OCI-M1 (cell line): ENCODE results near the gene CEP41.

Experiments
- DNase-seq: peaks from one replicate; lab custom pipeline; 2025; lab: John Stamatoyannopoulos, UW

CEP41 gene

DNA sequence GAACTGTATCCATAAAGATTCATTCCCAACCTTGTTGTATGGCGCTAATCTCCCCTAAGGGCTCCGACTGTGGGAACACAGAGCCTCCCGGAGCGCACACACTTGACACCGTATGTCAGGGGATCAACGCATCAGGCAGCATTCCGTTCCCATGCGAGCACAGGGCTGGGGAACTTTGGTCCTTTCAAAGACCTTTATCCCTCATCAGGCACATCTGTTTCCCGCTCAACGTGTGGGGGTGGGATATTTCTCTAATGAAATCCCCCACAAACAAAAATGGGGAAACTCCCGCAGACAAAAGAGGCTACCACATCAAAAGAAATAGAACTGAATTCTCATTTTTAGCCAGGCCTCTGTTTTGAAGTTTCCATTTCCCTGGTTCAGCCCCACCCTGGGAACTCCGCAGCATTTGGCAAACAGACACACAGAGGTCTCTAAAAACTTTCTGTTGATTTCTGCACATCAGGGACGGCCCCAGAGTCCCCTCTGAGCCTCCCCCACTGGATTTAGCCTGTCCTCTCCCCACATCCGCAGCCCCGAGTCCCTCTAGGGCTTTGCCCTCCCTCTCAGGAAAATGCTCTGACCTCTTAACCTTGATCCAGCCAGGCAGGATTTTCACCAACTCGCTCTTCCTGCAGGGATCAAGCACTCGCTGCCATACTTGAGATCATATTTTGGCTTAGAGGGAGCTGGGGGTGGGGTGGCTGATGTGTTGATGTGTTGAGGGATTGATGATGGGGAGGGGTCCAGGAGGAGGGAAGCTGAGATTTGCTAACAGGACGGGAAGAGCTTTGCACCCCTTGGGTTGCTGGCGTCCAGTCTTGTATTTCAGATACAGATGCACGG is 89.6 kb downstream of the CEP41 start:
- no peak for DNase-seq

DNA sequence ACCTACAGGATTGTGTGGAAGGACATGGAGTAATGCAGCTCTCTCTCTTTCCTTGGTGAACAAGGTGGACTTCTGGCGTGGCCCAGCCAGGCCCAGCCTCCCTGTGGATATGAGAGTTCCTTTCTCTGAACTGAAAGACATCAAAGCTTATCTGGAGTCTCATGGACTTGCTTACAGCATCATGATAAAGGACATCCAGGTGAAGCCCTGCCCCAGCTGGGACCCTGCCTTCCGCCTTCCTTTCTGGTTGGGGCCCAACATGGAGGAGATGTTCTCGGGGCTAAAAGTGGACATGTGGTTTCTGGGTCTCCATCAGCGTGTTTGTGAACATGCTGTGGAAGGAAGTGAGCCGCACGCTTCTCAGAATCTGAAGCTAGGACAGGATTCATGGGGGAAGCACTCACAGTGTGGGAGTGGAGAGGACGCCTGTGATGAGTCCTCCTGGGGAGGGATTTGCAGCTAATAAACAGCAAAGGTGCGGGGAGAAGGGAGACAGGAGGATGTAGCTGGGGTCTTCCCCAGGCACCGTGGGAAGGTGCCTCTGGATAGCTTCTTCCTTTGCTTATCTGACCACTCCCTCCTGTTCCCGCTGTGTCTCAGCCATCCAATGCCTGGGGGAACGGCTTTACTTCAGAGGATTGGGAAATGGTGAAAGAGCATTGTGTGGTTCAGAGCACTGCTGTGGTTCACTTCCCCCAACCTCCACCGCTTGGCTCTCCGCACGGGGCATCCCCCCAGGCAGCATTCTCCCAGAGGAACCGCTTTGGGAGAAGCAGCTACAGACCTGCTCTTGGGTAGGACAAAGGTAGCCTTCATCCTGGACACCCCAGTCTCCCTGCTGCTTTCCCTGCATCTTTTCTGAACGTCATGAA is 90.7 kb downstream of the CEP41 start:
- no peak for DNase-seq

DNA sequence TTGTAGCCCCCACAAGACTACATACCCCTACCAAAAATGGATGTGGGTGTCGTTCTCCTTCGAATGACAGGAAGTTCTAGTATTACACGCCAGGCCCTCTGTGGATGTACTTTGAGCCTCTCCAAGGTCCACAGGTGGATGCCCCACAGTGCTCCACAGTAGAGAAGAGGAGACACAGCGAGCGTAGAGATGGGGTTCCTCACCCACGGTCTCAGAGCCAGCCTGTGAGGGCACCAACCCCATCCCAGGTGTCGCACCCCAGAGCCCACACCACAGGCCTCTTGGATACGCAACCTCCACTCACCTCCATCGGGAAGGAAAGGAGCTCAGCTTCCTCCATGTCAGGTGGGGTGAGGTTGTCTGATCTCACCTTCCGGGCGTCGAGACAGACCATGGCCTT is 93.9 kb downstream of the CEP41 start:
- no peak for DNase-seq

DNA sequence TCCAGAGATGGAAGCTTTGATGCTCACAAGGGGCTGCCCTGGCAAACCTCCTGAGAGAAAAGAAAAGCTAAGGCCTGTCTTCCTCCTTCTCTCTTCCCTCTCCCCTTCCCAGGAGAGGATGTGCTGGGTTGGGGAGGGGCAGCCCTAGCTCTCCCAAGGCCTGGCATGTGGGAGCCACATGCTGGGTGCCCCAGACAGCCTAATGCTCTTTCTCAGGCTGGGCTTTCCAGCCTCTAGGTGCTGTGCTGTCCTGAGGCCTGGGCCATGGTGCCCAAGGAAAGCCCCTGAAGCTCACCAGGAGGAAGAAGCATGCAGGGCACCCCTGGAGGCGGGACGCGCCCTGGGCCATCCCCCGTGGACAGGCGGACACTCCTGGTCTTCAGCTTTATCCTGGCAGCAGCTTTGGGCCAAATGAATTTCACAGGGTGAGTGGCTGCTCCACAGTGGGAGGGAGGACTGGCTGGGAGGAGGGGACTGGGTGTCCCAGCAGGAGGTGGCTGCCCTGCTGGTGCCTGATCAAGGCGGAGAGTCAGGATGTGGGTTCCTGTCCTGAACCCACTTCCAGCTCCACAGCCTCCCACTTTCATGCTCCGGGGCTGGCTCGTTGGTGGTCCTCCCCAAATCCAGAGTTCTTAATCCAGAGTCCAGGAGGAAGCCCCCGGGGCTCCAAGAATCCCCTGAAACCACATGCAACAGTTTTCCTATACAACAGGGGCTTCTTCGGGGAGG is 94.5 kb downstream of the CEP41 start:
- DNase-seq: no peak

DNA sequence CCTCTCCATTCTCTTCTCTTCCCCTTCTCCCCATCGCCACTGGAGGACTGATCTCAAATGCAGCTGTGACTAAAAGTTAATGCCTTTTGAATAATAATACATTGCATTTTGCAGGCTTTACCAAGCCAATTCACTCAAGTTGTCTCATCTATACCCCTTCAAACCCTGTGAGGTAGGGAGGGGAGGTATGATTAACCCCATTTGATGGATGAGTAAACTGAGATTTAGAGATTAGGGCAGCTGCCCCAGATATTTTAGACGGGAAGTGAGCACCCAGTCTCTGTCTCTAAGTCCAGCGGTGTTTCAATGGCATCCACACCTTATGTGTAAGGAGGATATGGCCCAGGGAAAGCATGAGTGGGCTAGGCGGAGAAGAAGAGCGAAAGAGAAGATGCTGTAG is 95.1 kb downstream of the CEP41 start:
- no peak for DNase-seq

DNA sequence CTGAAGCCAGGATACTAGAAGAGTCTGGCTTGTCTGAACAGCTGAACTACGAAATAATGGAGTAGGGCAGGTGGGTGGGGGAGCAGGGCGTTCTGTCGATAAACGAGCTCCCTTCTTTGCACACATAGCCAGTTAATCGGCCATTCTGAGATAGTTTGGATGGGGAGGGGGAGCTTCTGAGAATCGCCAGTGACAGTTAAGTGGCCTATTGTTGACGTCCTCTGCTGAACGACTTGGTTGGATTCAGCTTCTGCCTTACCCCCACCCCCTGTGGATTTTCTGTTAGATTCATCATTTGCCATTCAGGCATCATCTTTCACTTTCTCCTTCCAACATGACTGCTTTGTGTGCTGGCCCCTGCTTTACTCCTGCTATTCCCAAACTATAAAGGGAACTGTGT is 95.7 kb downstream of the CEP41 start:
- no peak for DNase-seq

DNA sequence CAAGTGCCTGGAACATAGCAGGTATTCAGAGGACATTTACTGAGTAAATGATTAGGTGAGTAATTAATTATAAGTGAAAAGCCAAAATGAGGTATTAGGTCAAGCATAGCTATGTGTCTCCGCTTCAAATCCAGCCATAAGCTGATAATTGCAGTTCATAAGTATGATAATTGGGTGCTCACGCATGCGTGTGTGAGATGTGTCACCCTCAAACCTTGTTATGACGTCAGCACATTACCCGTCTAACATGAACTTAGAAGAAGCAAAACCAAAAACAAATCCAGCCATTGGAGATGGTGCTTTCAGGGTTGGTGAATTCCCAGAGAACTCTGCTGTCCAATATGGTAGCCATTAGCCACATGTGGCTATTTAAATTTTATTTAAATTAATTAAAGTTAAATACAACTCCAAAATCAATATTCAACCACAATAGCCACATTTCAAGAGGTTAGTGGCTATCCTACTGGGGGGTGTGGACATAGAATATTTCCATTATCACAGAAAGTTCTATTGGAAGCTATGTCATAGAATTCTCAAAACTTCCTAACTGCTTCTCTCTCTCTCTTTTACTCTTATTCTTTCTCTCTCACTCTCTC is 96.4 kb downstream of the CEP41 start, which contains the start of gene CPA5:
Gene CPA5, plus strand, starts transcription at position 546 of the 596 bp plus-strand sequence. CDS start 1,670 bp downstream, outside the sequence.
- DNase-seq: no peak
